Large intestine (tissue), 3 donors: ENCODE results near the gene FGF21. TPM values are rescaled to one million over a fixed set of nuclear protein-coding genes. Genes with fewer than 3 reads are reported as not detected.

Experiments
- DNase-seq, 2 donors: peaks; one replicate each; pipeline versions ENCODE4 v3.0.0 to v3.0.0-alpha.2; 2013
- H3K27ac ChIP-seq: one replicate; pipeline ENCODE4 v1.5.1; 2013; ENCODE audit warnings: low read length
- H3K27me3 ChIP-seq: 2 replicates; pipeline ENCODE4 v1.6.1; 2013; ENCODE audit warnings: low read length; ENCODE audit not compliant: control insufficient read depth, insufficient read depth
- H3K36me3 ChIP-seq: 2 replicates; pipeline ENCODE4 v1.6.1; 2013; ENCODE audit warnings: low read length; ENCODE audit not compliant: control insufficient read depth, insufficient read depth
- H3K4me1 ChIP-seq: one replicate; pipeline ENCODE4 v1.6.1; 2013; ENCODE audit warnings: low read length; ENCODE audit not compliant: control insufficient read depth, insufficient read depth
- H3K4me3 ChIP-seq: one replicate; pipeline ENCODE4 v1.5.1; 2013; ENCODE audit warnings: low read length
- H3K9me3 ChIP-seq: one replicate; pipeline ENCODE4 v1.6.1; 2013; ENCODE audit warnings: mild to moderate bottlenecking, low read depth, low read length, moderate library complexity; ENCODE audit not compliant: control insufficient read depth
- WGBS: methylation state at CpG from one replicate; pipeline ENCODE4 v1.1.5; 2013; ENCODE audit warnings: low lambda C conversion rate; ENCODE audit not compliant: insufficient coverage; 5-methylcytosine and 5-hydroxymethylcytosine counted together
- polyA plus RNA-seq: library from polyadenylated mRNA; unstranded; fragments of 120-200 nt; gene quantifications from one replicate; pipeline ENCODE4 v1.2.1, GENCODE V29; 2013

FGF21 gene
- polyA plus RNA-seq, 1 donor: not detected

DNA sequence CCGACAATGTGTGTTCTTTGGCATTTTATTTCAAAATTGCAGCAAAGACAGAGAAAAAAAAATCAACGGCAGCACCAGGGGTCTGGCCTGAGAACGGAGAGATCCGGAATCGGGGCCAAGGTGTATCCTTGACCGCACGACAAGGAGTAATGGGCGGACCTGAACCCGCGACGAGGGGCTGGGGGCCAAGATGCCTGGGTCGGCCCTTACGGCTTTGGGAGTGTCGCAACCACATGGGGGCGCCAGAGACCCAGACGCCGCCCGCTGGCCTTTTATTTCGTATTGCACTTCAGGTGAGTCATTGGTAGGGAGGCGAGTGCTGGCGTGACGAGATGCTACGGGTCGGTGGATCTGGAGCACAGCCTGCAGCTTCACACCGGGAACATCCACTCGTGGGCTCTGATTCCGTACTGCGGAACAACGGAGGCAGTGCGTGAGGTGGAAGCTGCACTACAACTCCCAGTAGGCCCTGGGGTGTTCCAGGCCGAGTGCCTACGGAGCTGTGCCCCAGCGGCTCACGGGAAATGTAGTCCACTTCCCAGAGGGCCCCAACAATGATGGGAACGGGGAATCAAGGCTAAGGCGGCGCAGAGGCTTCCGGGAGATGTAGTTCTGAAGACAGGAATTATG lies 39.8 kb downstream of the FGF21 start:
- Histone ChIP-seq H3K4me3 (peak overlapping the region; percentile 53), H3K27me3 (no peaks in the 10 kb centered on the region), H3K27ac (peak overlapping the region; percentile 51), H3K36me3 (peaks cover 17% of the 10 kb centered on the region), H3K9me3 (no peaks in the 10 kb centered on the region), H3K4me1 (peaks cover 11% of the 10 kb centered on the region)
- peak; percentile 93 to 97 for DNase-seq
- WGBS: no CpG with 5 or more reads among the region's 38 CpGs

DNA sequence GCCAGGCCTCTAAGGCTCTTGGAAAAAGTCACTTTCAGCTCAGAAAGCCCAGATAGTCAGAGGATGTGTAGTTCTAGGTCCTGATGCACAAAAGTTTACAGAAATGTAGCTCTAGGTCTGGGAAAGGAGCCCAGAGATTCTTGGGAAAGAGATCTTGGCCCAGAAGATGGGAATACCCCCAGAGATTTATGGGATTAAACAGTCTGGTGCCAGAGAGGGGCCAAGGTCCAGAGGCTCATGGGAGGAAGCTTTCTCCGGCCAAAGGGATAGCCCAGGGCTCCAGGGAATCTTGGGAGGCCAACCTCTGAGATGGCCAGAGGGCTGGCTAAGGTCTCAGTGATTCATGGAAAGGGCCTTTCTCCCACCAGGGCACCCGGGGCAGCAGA lies 40.4 kb downstream of the FGF21 start:
- no CpG with 5 or more reads among the region's 2 CpGs for WGBS
- DNase-seq: no peak

GRCh38 chr19:48796298-48797083 lies 41.2 kb downstream of the FGF21 start:
- Histone ChIP-seq H3K27ac (peak overlapping the region; percentile 51), H3K4me1 (peaks cover 11% of the 10 kb centered on the region)

More for the DNA sequence above, 40.4 kb downstream of the FGF21 start:
- H3K9me3 ChIP-seq: no peaks in the 10 kb centered on the region
- H3K36me3 ChIP-seq: peaks cover 17% of the 10 kb centered on the region
- H3K27ac ChIP-seq: peak overlapping the region; percentile 51
- H3K4me3 ChIP-seq: no peak overlapping the region
- H3K27me3 ChIP-seq: no peaks in the 10 kb centered on the region
- peaks cover 11% of the 10 kb centered on the region for H3K4me1 ChIP-seq

GRCh38 chr19:48797103-48797502 lies 41.8 kb downstream of the FGF21 start:
- Histone ChIP-seq H3K27ac (no peak overlapping the region), H3K36me3 (peaks cover 17% of the 10 kb centered on the region), H3K27me3 (no peaks in the 10 kb centered on the region), H3K4me1 (peaks cover 11% of the 10 kb centered on the region), H3K4me3 (no peak overlapping the region), H3K9me3 (no peaks in the 10 kb centered on the region)
- DNase-seq: no peak
- no CpG with 5 or more reads among the region's 7 CpGs for WGBS

More at GRCh38 chr19:48796298-48797083, 41.2 kb downstream of the FGF21 start:
- Histone ChIP-seq H3K27me3 (no peaks in the 10 kb centered on the region), H3K4me3 (no peak overlapping the region), H3K9me3 (no peaks in the 10 kb centered on the region), H3K36me3 (peaks cover 17% of the 10 kb centered on the region)
- no peak for DNase-seq
- no CpG with 5 or more reads among the region's 20 CpGs for WGBS

DNA sequence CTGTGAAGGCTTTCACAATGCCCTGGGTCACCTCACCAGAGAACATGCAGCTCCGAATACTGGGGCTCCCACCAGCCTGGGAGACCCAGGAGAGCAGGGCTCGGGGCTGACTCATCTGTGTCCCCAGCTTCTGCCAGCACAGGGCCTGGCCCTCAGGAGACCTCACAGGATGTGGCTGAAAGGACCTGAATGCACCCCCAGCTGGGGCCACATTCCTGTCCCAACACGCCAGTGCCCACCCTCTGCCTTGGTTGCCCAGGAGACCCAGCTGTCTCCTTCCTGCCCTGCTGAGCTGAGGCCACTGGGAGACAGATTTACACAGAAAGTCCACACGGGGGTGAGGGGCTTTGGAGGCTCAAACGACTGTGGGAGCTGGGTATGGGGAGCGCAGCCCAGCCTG lies 43.6 kb downstream of the FGF21 start:
- Histone ChIP-seq H3K9me3 (no peaks in the 10 kb centered on the region), H3K27me3 (no peaks in the 10 kb centered on the region), H3K27ac (no peak overlapping the region), H3K4me3 (no peak overlapping the region), H3K36me3 (peaks cover 21% of the 10 kb centered on the region), H3K4me1 (peaks cover 11% of the 10 kb centered on the region)
- DNase-seq: no peak
- WGBS: no CpG with 5 or more reads among the region's 6 CpGs

GRCh38 chr19:48799358-48800300 lies 44.3 kb downstream of the FGF21 start:
- Histone ChIP-seq H3K27me3 (no peaks in the 10 kb centered on the region), H3K27ac (no peak overlapping the region), H3K4me3 (no peak overlapping the region), H3K4me1 (peaks cover 11% of the 10 kb centered on the region), H3K36me3 (peaks cover 23% of the 10 kb centered on the region), H3K9me3 (no peaks in the 10 kb centered on the region)
- WGBS: 80% methylated on average over 3 of the region's 44 CpGs
- no peak for DNase-seq

- Histone ChIP-seq H3K4me3 (no peak overlapping the region), H3K27me3 (no peaks in the 10 kb centered on the region), H3K36me3 (peaks cover 16% of the 10 kb centered on the region), H3K4me1 (peaks cover 12% of the 10 kb centered on the region), H3K27ac (no peak overlapping the region), H3K9me3 (no peaks in the 10 kb centered on the region)
- WGBS: no CpG with 5 or more reads among the region's 2 CpGs
- DNase-seq: no peak
These were observed 47.3 kb downstream of the FGF21 start for GRCh38 chr19:48802623-48803022.

DNA sequence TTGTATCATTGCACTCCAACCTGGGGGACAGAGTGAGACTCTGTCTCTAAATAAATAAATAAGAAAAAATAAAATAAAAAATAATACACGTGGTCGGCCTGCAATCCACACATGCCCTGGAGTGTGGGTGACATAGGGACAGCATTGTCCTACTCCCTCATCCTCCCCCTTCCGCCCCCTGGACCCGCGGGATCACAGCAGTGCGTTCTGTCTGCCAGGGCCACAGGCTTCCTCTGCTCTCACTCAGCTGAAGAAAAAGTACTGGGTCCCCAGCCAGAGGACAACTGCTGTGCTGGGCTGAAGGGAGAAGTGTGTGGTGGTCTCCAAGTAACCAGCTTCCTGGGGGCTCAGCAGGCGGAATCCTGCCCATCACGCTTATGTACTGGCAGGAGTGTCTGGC lies 49.2 kb downstream of the FGF21 start:
- Histone ChIP-seq H3K4me3 (no peak overlapping the region), H3K27ac (no peak overlapping the region), H3K27me3 (no peaks in the 10 kb centered on the region), H3K9me3 (no peaks in the 10 kb centered on the region), H3K4me1 (peaks cover 31% of the 10 kb centered on the region), H3K36me3 (peaks cover 10% of the 10 kb centered on the region)
- DNase-seq: no peak
- no CpG with 5 or more reads among the region's 8 CpGs for WGBS

DNA sequence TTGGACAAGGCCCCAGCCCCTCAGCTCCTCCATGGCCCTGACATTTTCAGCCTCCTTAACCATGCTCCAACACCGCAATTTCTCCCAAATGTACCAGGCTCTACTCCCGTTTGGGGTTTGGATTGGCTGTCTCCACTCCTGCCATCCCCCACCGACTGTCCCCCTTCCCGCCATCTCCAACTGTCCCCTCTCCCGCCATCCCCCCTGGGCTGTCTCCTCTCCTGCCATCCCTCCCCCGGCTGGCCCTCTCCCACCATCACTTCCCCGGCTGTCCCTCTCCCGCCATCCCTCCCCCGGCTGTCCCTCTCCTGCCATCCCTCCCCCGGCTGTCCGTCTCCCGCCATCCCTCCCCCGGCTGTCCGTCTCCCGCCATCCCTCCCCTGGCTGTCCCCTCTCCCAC lies 50.1 kb downstream of the FGF21 start:
- peaks cover 9% of the 10 kb centered on the region for H3K36me3 ChIP-seq
- no CpG with 5 or more reads among the region's 15 CpGs for WGBS
- H3K4me3 ChIP-seq: no peak overlapping the region
- H3K9me3 ChIP-seq: no peaks in the 10 kb centered on the region
- no peak overlapping the region for H3K27ac ChIP-seq
- no peaks in the 10 kb centered on the region for H3K27me3 ChIP-seq
- no peak for DNase-seq
- H3K4me1 ChIP-seq: peaks cover 38% of the 10 kb centered on the region

DNA sequence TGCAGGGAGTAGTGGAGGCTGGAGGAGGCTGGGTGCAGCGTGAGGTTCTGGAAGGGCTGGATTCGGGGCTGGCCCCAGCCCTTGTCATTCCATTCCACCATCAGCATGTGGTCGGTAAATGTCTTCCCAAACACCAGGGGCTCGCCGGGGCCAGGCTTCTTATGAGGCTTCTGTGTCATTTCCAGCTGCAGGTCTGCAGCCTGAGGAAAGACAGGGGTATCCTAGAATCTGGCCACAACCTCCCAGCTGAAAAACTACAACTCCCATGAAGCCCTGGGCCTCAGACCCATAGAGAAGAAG lies 51.1 kb downstream of the FGF21 start:
- DNase-seq: no peak
- Histone ChIP-seq H3K27me3 (no peaks in the 10 kb centered on the region), H3K27ac (peak overlapping the region; percentile 88), H3K4me3 (no peak overlapping the region), H3K4me1 (peaks cover 40% of the 10 kb centered on the region), H3K36me3 (peaks cover 9% of the 10 kb centered on the region), H3K9me3 (no peaks in the 10 kb centered on the region)
- no CpG with 5 or more reads among the region's 5 CpGs for WGBS
